ENCODE data around the gene KCNJ12.
"Not testable (repeated sequence)": the region's sequence is repeated elsewhere in the genome, so short reads cannot be mapped to it uniquely, and the experiment has no call there.

Gene KCNJ12

DNA sequence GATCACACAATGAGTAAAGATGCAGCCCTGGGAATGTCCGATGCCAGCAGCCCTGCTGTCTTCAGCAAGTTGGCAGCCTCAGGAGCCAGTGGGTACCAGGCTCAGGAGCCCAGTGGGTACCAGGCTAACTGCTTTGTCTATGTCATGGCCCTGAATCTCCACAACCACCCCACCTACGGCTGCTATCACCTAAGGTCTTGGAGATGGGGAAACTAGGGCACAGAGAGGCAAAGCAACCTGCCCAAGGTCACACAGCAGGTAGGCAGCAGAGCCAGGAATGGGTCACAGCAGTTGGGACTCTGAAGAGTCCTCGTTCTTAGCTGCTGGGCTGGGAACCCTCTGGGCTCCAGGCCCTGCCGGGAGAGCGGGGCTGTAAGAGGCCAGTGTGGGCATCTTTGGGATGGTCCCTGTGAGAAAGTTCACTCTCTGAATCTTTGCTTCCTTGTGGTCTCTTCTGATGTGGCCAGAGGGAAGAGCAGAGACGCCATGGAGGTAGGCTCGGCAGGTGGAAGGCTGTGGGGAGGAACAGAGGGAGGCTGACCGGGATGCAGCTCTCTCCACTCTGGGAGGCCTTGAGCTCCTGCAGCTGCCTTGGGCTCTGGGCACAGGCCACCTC lies 34.1 kb upstream of the KCNJ12 start:
- H3K27me3 ChIP-seq (ENCODE audit: control insufficient read depth, insufficient read depth, low read length); H3K4me3 ChIP-seq (ENCODE audit: low read length); H3K9me3 ChIP-seq (ENCODE audit: control insufficient read depth, insufficient read depth, low read length); H3K36me3 ChIP-seq (ENCODE audit: control insufficient read depth, insufficient read depth, low read length); H3K4me1 ChIP-seq (ENCODE audit: control insufficient read depth, insufficient read depth, low read length); DNase-seq (ENCODE audit: low read depth, low spot score); H3K27ac ChIP-seq (ENCODE audit: low read length): not testable (repeated sequence)
- no CpG with 5 or more reads among the region's 8 CpGs for WGBS (ENCODE audit: insufficient coverage, insufficient read length)

DNA sequence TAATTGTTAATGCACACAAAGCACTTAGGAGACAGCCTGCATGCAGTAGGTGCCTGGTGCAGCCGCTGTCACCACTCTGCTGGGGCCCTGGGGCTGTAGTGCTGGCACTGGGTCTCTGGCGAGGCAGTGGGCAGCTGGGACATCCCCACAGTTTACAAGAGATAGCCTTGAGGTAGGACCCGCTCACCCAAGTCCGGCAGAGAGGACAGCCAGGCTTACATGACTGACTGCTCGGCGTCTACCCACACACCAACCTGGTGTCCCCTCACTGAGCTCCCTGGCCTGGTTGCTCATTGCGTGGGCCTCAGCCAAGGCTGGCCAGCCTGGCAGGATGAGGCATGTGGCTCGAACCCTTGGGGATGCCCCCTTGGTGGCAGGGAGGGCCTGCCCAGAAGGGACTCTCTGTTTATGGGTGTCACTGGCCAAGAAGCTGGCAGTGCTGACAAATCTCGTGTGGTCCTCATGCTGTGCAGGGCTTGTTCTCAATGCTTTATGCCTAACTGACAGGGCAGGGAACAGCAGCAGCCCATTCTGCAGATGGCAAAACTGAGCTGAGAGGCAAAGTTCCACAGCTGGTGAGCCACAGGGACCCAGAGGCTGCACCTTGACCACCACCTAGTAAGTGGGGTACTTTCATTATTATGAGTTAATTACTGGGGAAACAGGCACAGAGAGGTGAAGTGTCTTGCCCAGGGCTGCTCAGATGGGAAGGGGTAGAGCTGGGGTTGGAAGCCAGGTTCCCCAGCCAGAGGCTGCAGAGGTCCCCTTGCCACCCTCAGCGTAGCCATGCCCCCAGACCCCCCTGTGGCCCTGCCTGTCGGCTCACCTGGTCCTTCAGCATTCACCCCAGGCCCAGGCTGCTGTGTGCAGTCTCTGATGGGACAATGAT lies 32.9 kb upstream of the KCNJ12 start:
- WGBS (ENCODE audit: insufficient coverage, insufficient read length), result no CpG with 5 or more reads among the region's 11 CpGs
- not testable (repeated sequence) for H3K36me3 ChIP-seq (ENCODE audit: control insufficient read depth, insufficient read depth, low read length); H3K4me1 ChIP-seq (ENCODE audit: control insufficient read depth, insufficient read depth, low read length); H3K27ac ChIP-seq (ENCODE audit: low read length); H3K27me3 ChIP-seq (ENCODE audit: control insufficient read depth, insufficient read depth, low read length); H3K4me3 ChIP-seq (ENCODE audit: low read length); H3K9me3 ChIP-seq (ENCODE audit: control insufficient read depth, insufficient read depth, low read length); DNase-seq (ENCODE audit: low read depth, low spot score)

DNA sequence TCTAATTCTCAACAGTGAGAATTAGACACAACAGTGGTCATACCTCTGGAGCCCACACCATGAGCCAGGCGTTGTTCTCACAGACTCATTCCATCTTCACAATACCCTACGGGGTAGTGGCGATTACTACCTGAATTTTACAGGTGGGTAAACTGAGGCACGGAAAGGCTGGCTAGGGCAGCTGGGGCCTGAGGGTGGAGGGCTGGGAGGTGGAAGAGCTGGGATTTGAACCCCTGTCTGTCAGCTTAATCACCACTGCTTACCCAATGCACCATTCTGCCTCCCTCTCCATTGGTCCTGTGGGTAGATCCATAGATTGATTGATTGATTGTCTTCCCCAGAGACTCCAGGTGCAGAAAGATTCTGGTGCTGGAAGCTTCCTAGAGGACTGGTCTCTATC lies 31.4 kb upstream of the KCNJ12 start:
- not testable (repeated sequence) for H3K4me3 ChIP-seq (ENCODE audit: low read length); H3K36me3 ChIP-seq (ENCODE audit: control insufficient read depth, insufficient read depth, low read length); H3K27me3 ChIP-seq (ENCODE audit: control insufficient read depth, insufficient read depth, low read length); H3K9me3 ChIP-seq (ENCODE audit: control insufficient read depth, insufficient read depth, low read length); DNase-seq (ENCODE audit: low read depth, low spot score); H3K4me1 ChIP-seq (ENCODE audit: control insufficient read depth, insufficient read depth, low read length); H3K27ac ChIP-seq (ENCODE audit: low read length)
- no CpG with 5 or more reads among the region's 4 CpGs for WGBS (ENCODE audit: insufficient coverage, insufficient read length)

DNA sequence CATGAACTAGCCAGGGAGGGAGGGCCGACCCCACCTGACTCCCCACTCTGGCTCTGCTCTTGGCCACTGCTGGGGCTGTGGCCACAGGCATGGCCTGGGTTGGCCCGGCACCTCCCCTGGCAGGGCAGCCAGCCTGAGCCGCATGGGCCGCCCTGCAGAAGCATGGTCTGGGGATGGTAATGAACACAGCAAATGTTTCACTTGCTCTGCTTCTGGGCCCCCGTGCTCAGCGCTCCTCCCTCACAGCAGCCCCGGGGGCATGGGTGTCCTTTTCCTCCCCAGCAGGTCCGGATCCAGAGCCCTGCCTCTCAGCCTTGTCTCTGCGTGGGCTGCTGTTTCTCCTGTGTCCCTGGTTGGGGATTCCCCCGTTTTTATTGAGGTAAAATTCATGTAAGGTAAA lies 30.9 kb upstream of the KCNJ12 start:
- no peak for DNase-seq (ENCODE audit: low read depth, low spot score)
- Histone ChIP-seq H3K36me3 (ENCODE audit: control insufficient read depth, insufficient read depth, low read length) (no peaks in the 10 kb centered on the region), H3K27me3 (ENCODE audit: control insufficient read depth, insufficient read depth, low read length) (no peaks in the 10 kb centered on the region), H3K4me1 (ENCODE audit: control insufficient read depth, insufficient read depth, low read length) (no peaks in the 10 kb centered on the region), H3K9me3 (ENCODE audit: control insufficient read depth, insufficient read depth, low read length) (no peaks in the 10 kb centered on the region), H3K27ac (ENCODE audit: low read length) (no peak overlapping the region), H3K4me3 (ENCODE audit: low read length) (no peak overlapping the region)
- WGBS (ENCODE audit: insufficient coverage, insufficient read length), result no CpG with 5 or more reads among the region's 10 CpGs

DNA sequence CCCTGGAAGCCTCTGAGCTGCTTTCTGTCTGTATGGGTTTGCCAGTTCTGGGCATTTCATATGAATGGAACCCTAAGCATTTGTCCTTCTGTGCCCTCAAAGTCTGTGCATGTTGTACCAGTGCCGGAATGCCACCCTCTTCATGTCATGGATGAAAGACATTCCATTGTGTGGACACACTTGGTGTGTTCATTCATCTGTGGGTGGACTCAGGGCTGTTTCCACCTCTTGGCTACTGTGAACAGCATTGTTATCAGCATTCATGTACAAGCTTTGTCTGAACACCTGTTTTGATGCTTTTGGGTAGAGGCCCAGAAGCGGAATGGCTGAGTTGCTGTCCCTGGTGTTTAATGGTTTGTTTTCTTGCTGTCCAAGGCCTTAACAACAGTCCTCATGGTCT lies 30.1 kb upstream of the KCNJ12 start:
- not testable (repeated sequence) for H3K4me1 ChIP-seq (ENCODE audit: control insufficient read depth, insufficient read depth, low read length); H3K27ac ChIP-seq (ENCODE audit: low read length); H3K9me3 ChIP-seq (ENCODE audit: control insufficient read depth, insufficient read depth, low read length); H3K4me3 ChIP-seq (ENCODE audit: low read length); H3K36me3 ChIP-seq (ENCODE audit: control insufficient read depth, insufficient read depth, low read length); H3K27me3 ChIP-seq (ENCODE audit: control insufficient read depth, insufficient read depth, low read length); DNase-seq (ENCODE audit: low read depth, low spot score)
- WGBS (ENCODE audit: insufficient coverage, insufficient read length), result no CpG with 5 or more reads among the region's 2 CpGs

DNA sequence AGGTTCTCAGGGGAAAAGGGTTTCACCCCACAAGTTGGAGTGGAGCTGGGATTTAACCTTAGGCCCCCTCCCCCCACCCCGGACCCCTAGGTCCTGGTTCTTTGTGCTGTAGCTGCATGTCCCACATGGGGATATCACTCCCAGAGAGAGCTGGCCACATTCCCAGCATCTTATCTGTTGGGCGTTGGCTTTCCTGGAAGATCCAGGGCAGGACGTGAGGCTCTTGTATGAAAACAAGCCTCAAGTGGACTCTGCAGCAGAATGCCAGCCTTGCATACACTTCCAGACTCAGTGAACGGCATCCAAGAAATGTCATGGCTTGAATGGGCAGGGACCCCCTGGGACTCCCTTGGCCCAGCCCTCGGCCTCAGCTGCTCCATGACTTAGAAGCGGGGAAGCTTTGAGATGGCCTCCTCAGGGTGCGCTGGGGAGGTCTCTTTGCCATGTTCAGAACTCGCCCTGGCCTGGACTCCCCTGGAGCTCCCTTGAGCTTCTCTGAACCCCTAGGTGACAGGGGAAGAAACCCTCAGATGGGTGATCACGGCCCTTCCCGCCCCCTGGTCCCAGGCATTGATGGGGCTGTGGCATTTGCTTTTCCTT lies 29.4 kb upstream of the KCNJ12 start:
- not testable (repeated sequence) for H3K27ac ChIP-seq (ENCODE audit: low read length); H3K27me3 ChIP-seq (ENCODE audit: control insufficient read depth, insufficient read depth, low read length); DNase-seq (ENCODE audit: low read depth, low spot score); H3K4me3 ChIP-seq (ENCODE audit: low read length); H3K4me1 ChIP-seq (ENCODE audit: control insufficient read depth, insufficient read depth, low read length); H3K36me3 ChIP-seq (ENCODE audit: control insufficient read depth, insufficient read depth, low read length); H3K9me3 ChIP-seq (ENCODE audit: control insufficient read depth, insufficient read depth, low read length)
- no CpG with 5 or more reads among the region's 10 CpGs for WGBS (ENCODE audit: insufficient coverage, insufficient read length)

DNA sequence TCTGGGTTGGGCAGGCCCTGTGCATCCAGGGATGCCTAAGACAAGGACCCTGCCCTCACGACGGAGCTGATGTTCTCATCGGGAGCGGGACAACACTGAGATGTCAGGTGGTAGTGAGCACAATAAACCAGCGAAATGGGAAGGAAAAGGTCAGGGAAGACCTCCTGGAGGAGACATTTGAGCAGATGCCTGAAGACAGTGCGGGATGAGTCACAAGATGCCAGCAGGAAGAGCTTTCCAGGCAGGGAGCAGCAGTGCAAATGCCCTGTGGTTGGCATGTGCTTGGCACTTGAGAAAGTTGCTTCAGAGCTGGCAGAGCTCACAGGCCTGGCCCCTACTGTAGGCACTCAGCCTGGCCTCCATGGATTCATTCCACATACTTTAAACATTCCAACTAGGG lies 28.5 kb upstream of the KCNJ12 start:
- not testable (repeated sequence) for H3K4me1 ChIP-seq (ENCODE audit: control insufficient read depth, insufficient read depth, low read length); DNase-seq (ENCODE audit: low read depth, low spot score)
- no CpG with 5 or more reads among the region's 6 CpGs for WGBS (ENCODE audit: insufficient coverage, insufficient read length)

DNA sequence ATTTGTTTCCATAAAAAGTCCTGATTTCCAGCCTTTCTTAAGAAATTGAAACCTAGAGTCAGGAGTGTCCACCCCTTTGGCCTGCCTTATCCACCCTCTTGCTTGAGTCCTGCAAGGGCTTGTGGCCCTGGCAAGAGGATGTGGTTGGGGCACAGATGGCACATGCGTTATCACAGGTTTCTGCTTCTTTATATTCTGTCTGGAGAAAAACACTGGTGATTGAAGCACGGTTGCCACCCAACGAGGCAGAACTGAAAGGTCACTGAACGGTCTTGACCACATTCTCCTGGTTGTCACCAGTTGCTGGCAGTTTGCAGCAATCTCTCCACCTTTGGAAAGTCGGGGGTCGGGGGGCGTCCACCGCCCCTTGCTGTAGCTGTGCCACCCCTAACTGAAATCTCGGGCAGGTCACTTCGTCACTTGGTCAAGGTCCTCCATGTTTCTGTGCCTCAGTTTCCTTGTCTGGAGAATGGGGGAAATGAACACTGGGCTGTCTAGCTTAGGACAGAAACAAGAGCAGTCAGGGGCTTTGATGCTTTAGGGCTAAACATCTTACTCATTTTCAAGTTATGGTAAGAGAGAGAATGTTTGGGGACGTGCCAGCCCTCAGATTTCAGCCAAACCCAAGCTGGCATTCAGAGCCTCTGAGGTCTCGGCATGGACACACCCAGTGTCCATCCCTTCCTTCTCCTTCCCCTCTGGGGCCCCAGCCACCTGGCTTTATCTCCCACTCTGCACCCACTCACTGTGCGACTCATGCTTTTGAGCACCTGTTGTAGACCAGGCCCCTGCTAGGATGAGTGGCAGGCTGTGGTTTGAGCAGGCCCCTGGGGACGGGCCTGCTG lies 27.9 kb upstream of the KCNJ12 start:
- H3K36me3 ChIP-seq (ENCODE audit: control insufficient read depth, insufficient read depth, low read length); DNase-seq (ENCODE audit: low read depth, low spot score); H3K27me3 ChIP-seq (ENCODE audit: control insufficient read depth, insufficient read depth, low read length); H3K27ac ChIP-seq (ENCODE audit: low read length); H3K9me3 ChIP-seq (ENCODE audit: control insufficient read depth, insufficient read depth, low read length); H3K4me3 ChIP-seq (ENCODE audit: low read length); H3K4me1 ChIP-seq (ENCODE audit: control insufficient read depth, insufficient read depth, low read length): not testable (repeated sequence)
- no CpG with 5 or more reads among the region's 14 CpGs for WGBS (ENCODE audit: insufficient coverage, insufficient read length)

More for the DNA sequence above, 28.5 kb upstream of the KCNJ12 start:
- not testable (repeated sequence) for H3K27ac ChIP-seq (ENCODE audit: low read length); H3K27me3 ChIP-seq (ENCODE audit: control insufficient read depth, insufficient read depth, low read length); H3K36me3 ChIP-seq (ENCODE audit: control insufficient read depth, insufficient read depth, low read length); H3K9me3 ChIP-seq (ENCODE audit: control insufficient read depth, insufficient read depth, low read length); H3K4me3 ChIP-seq (ENCODE audit: low read length)

DNA sequence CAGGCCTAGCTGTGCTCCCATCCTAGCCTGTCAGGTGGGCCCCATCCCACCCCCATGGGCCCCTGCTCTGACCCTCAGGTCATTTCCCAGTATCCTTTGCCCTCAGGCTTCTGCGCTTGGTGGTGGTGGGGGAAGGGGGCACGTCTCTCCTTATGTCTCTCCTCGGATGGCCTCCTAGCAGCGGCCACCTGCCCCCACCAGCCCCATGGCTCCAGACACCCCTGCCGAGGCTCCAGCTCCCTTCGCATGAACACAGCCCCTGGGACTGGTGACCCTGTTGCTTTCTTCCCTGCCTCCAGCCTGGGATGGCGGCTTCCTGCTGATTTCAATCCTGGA lies 27.3 kb upstream of the KCNJ12 start:
- not testable (repeated sequence) for DNase-seq (ENCODE audit: low read depth, low spot score); H3K4me1 ChIP-seq (ENCODE audit: control insufficient read depth, insufficient read depth, low read length); H3K27me3 ChIP-seq (ENCODE audit: control insufficient read depth, insufficient read depth, low read length); H3K27ac ChIP-seq (ENCODE audit: low read length); H3K4me3 ChIP-seq (ENCODE audit: low read length); H3K36me3 ChIP-seq (ENCODE audit: control insufficient read depth, insufficient read depth, low read length); H3K9me3 ChIP-seq (ENCODE audit: control insufficient read depth, insufficient read depth, low read length)
- WGBS (ENCODE audit: insufficient coverage, insufficient read length), result no CpG with 5 or more reads among the region's 7 CpGs

DNA sequence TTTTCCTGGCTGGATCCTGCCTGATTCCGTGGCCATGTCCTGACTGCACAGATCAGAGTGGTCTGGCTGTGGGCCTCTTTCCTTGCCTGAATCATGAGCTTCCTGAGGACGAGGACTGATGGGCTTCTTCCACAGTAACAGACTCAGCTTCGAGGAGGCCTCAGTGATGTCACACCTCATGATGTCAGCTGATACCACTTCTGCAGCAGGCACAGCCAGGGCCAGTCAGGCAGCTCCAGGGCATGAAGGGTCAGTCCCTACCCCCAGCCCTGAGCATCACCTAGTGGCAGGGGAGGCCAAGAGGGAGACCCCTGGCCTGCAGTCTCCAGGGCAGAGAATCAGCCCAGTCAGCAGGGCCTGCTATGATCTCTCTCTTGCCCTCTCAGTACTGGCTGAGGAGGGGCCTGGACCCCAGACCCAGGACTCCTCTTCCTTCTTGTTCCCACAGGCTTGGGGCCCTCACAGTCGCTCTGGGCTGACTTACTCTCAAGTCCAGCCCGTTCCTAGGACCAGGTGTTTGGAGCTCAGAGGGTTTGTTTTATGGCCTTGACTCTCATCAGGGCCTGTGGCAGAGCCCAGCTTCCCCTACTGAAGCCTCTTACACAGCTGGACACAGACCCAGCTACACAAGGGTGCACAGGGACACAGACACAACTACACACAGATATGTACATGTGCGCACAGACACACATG lies 26.7 kb upstream of the KCNJ12 start:
- no CpG with 5 or more reads among the region's 6 CpGs for WGBS (ENCODE audit: insufficient coverage, insufficient read length)
- not testable (repeated sequence) for H3K9me3 ChIP-seq (ENCODE audit: control insufficient read depth, insufficient read depth, low read length); H3K27me3 ChIP-seq (ENCODE audit: control insufficient read depth, insufficient read depth, low read length); H3K27ac ChIP-seq (ENCODE audit: low read length); H3K4me1 ChIP-seq (ENCODE audit: control insufficient read depth, insufficient read depth, low read length); H3K36me3 ChIP-seq (ENCODE audit: control insufficient read depth, insufficient read depth, low read length); DNase-seq (ENCODE audit: low read depth, low spot score); H3K4me3 ChIP-seq (ENCODE audit: low read length)
